K562 (cell line): Measurements from ENCODE around the gene ZNF687. TPM values are rescaled to one million over a fixed set of nuclear protein-coding genes. Genes with fewer than 3 reads are reported as not detected.

Source experiments
- ATAC-seq: fragments of 200-7000 bp; cut with Tn5 transposase; 3 replicates; pipeline ENCODE4 v1.9.1; 2020; ENCODE audit warnings: moderate library complexity
- BruUV-seq: library from RNA; stranded (reverse); fragments of 400-500 nt; replicated peaks from 2 replicates; lab custom pipeline; 2021; lab: Mats Ljungman, UMichigan
- CTCF ChIA-PET: fragments of 300-600 bp; formaldehyde crosslinking; extraction: SDS; loops from one replicate; lab custom pipeline; 2021; ENCODE audit warnings: low intra/inter-chr PET ratio; lab: Yijun Ruan, JAX
- POLR2A ChIA-PET: fragments of 300-600, 350-650 bp; sonication (Branson Sonifier 250); formaldehyde crosslinking; extraction: SDS; loops from one replicate; lab custom pipeline; 2021; ENCODE audit warnings: antibody characterized with exemption, inconsistent platforms; lab: Yijun Ruan, JAX
- DNase-seq, 4 experiments: peaks; one replicate each; pipeline versions ENCODE4 v3.0.0 to v3.0.0-alpha.2; 2011 to 2018; ENCODE audit warnings: low spot score in 3 of 4, mixed read lengths in 3 of 4; ENCODE audit errors: extremely low read depth in 1 of 4
- FAIRE-seq: peaks from 2 replicates; lab custom pipeline; 2011; peaks lifted over from hg19 to GRCh38; lab: Jason Lieb, UNC
- H2AFZ ChIP-seq: 2 replicates; pipeline ENCODE4 v1.6.0; 2011; ENCODE audit warnings: low read depth, low read length, control low read depth, inconsistent platforms
- H3K27ac ChIP-seq: fragments of 200-600 bp; 3 replicates; pipeline ENCODE4 v1.8.0; 2011; ENCODE audit warnings: low read depth, mild to moderate bottlenecking, control low read depth, inconsistent platforms, low read length, moderate library complexity, mixed read lengths; ENCODE audit errors: extremely low read depth
- H3K27me3 ChIP-seq, 2 experiments: fragments of 300-600 bp in 1 of 2; 2 replicates in 1 of 2; 3 replicates in 1 of 2; pipeline versions ENCODE4 v1.6.0 to v1.8.0; 2011; ENCODE audit warnings: inconsistent platforms in 2 of 2, low read length in 2 of 2, mild to moderate bottlenecking in 1 of 2, mixed read lengths in 1 of 2, moderate library complexity in 1 of 2; ENCODE audit not compliant: control insufficient read depth in 2 of 2, insufficient read depth in 2 of 2
- H3K36me3 ChIP-seq: fragments of 300-600 bp; 3 replicates; pipeline ENCODE4 v1.8.0; 2011; ENCODE audit warnings: mild to moderate bottlenecking, low read length, inconsistent platforms; ENCODE audit not compliant: control insufficient read depth, insufficient read depth
- H3K4me1 ChIP-seq, 2 experiments: fragments of 200-600 bp in 1 of 2; replicated peaks in 1 of 2; 2 replicates in 1 of 2; 3 replicates in 1 of 2; pipeline versions ENCODE4 v1.5.1 to v1.8.0; 2011; ENCODE audit warnings: inconsistent platforms in 2 of 2, low read length in 2 of 2, mild to moderate bottlenecking in 1 of 2, mixed read lengths in 1 of 2, moderate library complexity in 1 of 2; ENCODE audit not compliant: control insufficient read depth in 2 of 2, insufficient read depth in 2 of 2
- H3K4me2 ChIP-seq: 2 replicates; pipeline ENCODE4 v1.6.1; 2011; ENCODE audit warnings: low read length, control low read depth, inconsistent platforms, mixed read lengths; ENCODE audit not compliant: insufficient read depth
- H3K4me3 ChIP-seq: fragments of 200-600 bp; sonication (generic), shearing (Covaris generic); 2 replicates; pipeline ENCODE4 v1.5.1; 2016; ENCODE audit warnings: control low read depth, inconsistent platforms
- H3K79me2 ChIP-seq: fragments of 200-600 bp; 3 replicates; pipeline ENCODE4 v1.8.0; 2011; ENCODE audit warnings: low read length, inconsistent platforms; ENCODE audit not compliant: control insufficient read depth, insufficient read depth
- H3K9ac ChIP-seq, 2 experiments: 2 replicates each; pipeline versions ENCODE4 v1.6.0 to v1.6.1; 2011; ENCODE audit warnings: low read depth in 2 of 2, low read length in 2 of 2, control low read depth in 1 of 2, inconsistent platforms in 1 of 2, mild to moderate bottlenecking in 1 of 2, mixed read lengths in 1 of 2; ENCODE audit not compliant: insufficient read depth in 1 of 2
- H3K9me1 ChIP-seq: one replicate; pipeline ENCODE4 v1.6.0; 2011; ENCODE audit warnings: inconsistent platforms, mild to moderate bottlenecking, low read length, moderate library complexity; ENCODE audit not compliant: control insufficient read depth, insufficient read depth
- H3K9me3 ChIP-seq: replicated peaks from 2 replicates; pipeline ENCODE4 v1.5.1; 2011; ENCODE audit warnings: low read depth, low read length, inconsistent platforms; ENCODE audit not compliant: control insufficient read depth, insufficient read depth
- H4K20me1 ChIP-seq: replicated peaks from 2 replicates; pipeline ENCODE4 v1.6.1; 2011; ENCODE audit warnings: low read length, inconsistent platforms, mixed read lengths; ENCODE audit not compliant: control insufficient read depth, insufficient read depth
- BRF2 ChIP-seq: IDR thresholded peaks from 3 replicates; pipeline ENCODE4 v1.6.1; 2011; ENCODE audit warnings: borderline replicate concordance, mild to moderate bottlenecking; ENCODE audit not compliant: insufficient read length, insufficient read depth
- GTF2A2 ChIP-seq: IDR thresholded peaks from 2 replicates; pipeline ENCODE4 v1.6.1; 2016; ENCODE audit warnings: mild to moderate bottlenecking, missing genetic modification characterization, missing compliant biosample characterization
- NFIC ChIP-seq: fragments of 450-650 bp; IDR thresholded peaks from 2 replicates; pipeline ENCODE4 v1.6.1; 2017; ENCODE audit warnings: mild to moderate bottlenecking, inconsistent platforms
- NR2C2 ChIP-seq, 2 experiments: fragments of 200-800 bp in 1 of 2; sonication (Bioruptor generic) in 1 of 2; sonication (generic) in 1 of 2; formaldehyde crosslinking in 1 of 2; IDR thresholded peaks; 2 replicates each; pipeline versions ENCODE4 v1.6.1 to v1.8.0; 2016 to 2022; ENCODE audit warnings: mild to moderate bottlenecking in 1 of 2, missing compliant biosample characterization in 1 of 2, missing genetic modification characterization in 1 of 2, missing genetic modification reagents in 1 of 2
- RUNX1 ChIP-seq: sonication (generic); IDR thresholded peaks from 2 replicates; pipeline ENCODE4 v1.6.1; 2016; ENCODE audit warnings: antibody characterized with exemption, low read depth
- SP2 ChIP-seq: IDR thresholded peaks from 2 replicates; pipeline ENCODE4 v1.6.1; 2011; ENCODE audit warnings: mild to moderate bottlenecking, low read depth, low read length, moderate library complexity; ENCODE audit not compliant: poor library complexity, severe bottlenecking; ENCODE audit errors: extremely low read depth
- WGBS: fragments of 100-300 bp; shearing (Covaris generic); methylation state at CpG from one replicate; pipeline ENCODE4 v1.1.6; 2016; ENCODE audit warnings: low coverage, mixed read lengths; ENCODE audit not compliant: insufficient coverage; ENCODE audit errors: missing lambda C conversion rate; 5-methylcytosine and 5-hydroxymethylcytosine counted together
- in situ Hi-C: fragments of 300-500 bp; cut with MboI; formaldehyde crosslinking; loops from 4 replicates; pipeline ENCODE4 v1.15.0; 2018; ENCODE audit warnings: inconsistent platforms, mixed read lengths
- intact Hi-C: fragments of 100-400 bp; cut with micrococcal nuclease; formaldehyde crosslinking; loops from 2 replicates; pipeline ENCODE4 v1.14.2; 2022
- polyA plus RNA-seq, 8 experiments: library from polyadenylated mRNA; depleted of rRNA in 4 of 8; stranded (reverse) in 5 of 8; unstranded in 3 of 8; fragments of >200 nt; fragmentation: Nextera tagmentation in 2 of 8; fragmentation: Illumina TruSeq in 1 of 8; extraction: Ambion mirVana in 2 of 8; extraction: Trizol in 1 of 8; gene quantifications; 2 replicates each; pipeline versions ENCODE4 v1.2.1 to v1.2.3, GENCODE V29; 2011 to 2014; ENCODE audit warnings: inconsistent platforms in 1 of 8, missing spikeins in 1 of 8
- total RNA-seq, 7 experiments: library from RNA; depleted of rRNA in 6 of 7; stranded (reverse); fragments of >200 nt in 6 of 7; fragmentation: Illumina TruSeq in 2 of 7; extraction: Trizol in 2 of 7; gene quantifications; 2 replicates each; pipeline versions ENCODE4 v1.2.1 to v1.2.3, GENCODE V29; 2011 to 2021; ENCODE audit warnings: low replicate concordance in 1 of 7

The ZNF687 gene
- total and polyA plus RNA-seq, 9 of the 15 experiments (the other 6 are each of a cell fraction or from before 2014, with no cell fraction given), result 0.13 to 26.4 (median 10.6) TPM

- TF ChIP-seq NR2C2 (CRISPR knock-in tag; IDR thresholded peaks at IDR 0.05), result no peak; the same call in 1 of the 2 replicates
- 0 out of 2 replicates have a peak, but pooled peaks have one; percentile 4 for TF ChIP-seq NR2C2 (tag; IDR thresholded peaks at IDR 0.05)
- TF ChIP-seq SP2, result no peak
- TF ChIP-seq GTF2A2 (tag), result no peak
- TF ChIP-seq, all 486 proteins: peak for 18
Observed at GRCh38 chr1:151282883-151283725, 1.0 kb downstream of the ZNF687 start (continued).

- H3K9me3 ChIP-seq, result no peaks in the 10 kb centered on the region
- no peak overlapping the region for H2AFZ ChIP-seq
- FAIRE-seq, result no peak
- no TSS peak for BruUV-seq
- no peaks in the 10 kb centered on the region for H3K27me3 ChIP-seq
- peak overlapping the region; percentile 67; the same call in 1 of the 2 replicates for H3K4me3 ChIP-seq
- H3K9me1 ChIP-seq, result peaks cover 7% of the 10 kb centered on the region
- intact Hi-C loops, result loop anchor here (10.0 kb wide), 1 partner anchor 61 kb away; the partner anchor contains the start of gene RFX5
- WGBS, result 67% methylated on average over 1 of the region's 2 CpGs
- peak overlapping the region; percentile 100 for H3K4me2 ChIP-seq
- peak overlapping the region; percentile 33 to 99; a peak in 3 of 4 replicates for H3K9ac ChIP-seq
- CTCF ChIA-PET, result interaction anchor here (0.6 kb wide), 1 partner anchor 114 kb away, joined by 7 read pairs; no protein-coding TSS in a partner anchor
- H4K20me1 ChIP-seq, result peaks cover 16% of the 10 kb centered on the region; the same call in 1 of the 2 replicates
- peaks cover 48% of the 10 kb centered on the region; the same call in 2 of the 3 replicates for H3K36me3 ChIP-seq
- peaks cover 28% of the 10 kb centered on the region for H3K79me2 ChIP-seq
- H3K4me1 ChIP-seq, result peaks cover 19 to 47% of the 10 kb centered on the region in 2 experiments
- DNase-seq, result no peak
- POLR2A ChIA-PET, result interaction anchor here (0.6 to 3.5 kb wide), 6 partner anchors 9 to 232 kb away, joined by 3 to 43 read pairs (median 4); partner anchors contain the start of gene PSMB4
- no peak for ATAC-seq
- H3K27ac ChIP-seq, result peak overlapping the region; percentile 99; the same call in 1 of the 3 replicates
- in situ Hi-C loops, result no loop called here
- TF ChIP-seq BRF2 (no peak), RUNX1 (no peak), NFIC (0 out of 2 replicates have a peak, but pooled peaks have one; percentile 7)
- TF ChIP-seq, all 486 proteins: peak for 1
Observed at GRCh38 chr1:151284013-151284577, 2.0 kb downstream of the ZNF687 start.
